UCSD-AML1 (cell line): Measurements from ENCODE around the gene SPACA7.

Source experiments
- DNase-seq: peaks from one replicate; lab custom pipeline; 2025; ENCODE audit not compliant: unreplicated experiment; lab: John Stamatoyannopoulos, UW

The SPACA7 gene

DNA sequence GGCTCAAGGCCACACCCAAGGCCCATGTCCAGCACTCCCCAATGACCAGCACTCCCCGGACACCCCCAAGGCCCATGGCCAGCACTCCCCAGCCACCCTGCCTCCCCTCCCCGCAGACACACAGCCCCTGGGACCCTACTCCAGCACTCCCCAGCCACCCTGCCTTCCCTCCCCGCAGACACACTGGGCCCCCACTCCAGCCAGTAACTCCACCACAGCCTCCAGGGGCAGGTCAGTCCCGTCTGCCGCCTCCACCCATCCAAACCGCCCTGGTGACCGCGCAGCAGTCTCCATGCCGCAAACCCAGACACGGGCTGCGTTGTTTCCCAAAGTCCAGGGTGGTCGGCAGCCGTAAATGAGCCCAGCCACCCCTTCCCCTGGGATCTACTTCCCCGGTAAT lies 70.7 kb downstream of the SPACA7 start:
- DNase-seq, result no peak

DNA sequence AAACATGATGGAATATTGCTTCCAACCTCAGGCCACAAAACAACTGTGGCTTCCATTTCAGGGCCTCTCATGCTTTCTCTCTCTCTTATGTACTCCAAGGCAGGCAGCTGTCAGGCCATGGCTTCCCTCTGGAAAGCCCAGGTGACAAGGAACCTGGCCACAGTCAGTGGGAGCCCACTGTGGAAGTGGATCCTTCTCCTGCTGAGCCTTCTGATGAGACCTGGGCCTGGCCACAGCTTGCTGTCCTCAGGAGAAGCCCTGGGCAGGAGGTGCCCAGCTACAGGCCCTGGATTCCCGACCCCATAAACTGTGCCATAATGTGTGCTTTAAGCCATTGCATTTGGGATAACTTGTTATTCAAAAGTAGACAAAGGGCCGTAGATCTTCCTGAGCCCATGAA lies 71.2 kb downstream of the SPACA7 start:
- no peak for DNase-seq

DNA sequence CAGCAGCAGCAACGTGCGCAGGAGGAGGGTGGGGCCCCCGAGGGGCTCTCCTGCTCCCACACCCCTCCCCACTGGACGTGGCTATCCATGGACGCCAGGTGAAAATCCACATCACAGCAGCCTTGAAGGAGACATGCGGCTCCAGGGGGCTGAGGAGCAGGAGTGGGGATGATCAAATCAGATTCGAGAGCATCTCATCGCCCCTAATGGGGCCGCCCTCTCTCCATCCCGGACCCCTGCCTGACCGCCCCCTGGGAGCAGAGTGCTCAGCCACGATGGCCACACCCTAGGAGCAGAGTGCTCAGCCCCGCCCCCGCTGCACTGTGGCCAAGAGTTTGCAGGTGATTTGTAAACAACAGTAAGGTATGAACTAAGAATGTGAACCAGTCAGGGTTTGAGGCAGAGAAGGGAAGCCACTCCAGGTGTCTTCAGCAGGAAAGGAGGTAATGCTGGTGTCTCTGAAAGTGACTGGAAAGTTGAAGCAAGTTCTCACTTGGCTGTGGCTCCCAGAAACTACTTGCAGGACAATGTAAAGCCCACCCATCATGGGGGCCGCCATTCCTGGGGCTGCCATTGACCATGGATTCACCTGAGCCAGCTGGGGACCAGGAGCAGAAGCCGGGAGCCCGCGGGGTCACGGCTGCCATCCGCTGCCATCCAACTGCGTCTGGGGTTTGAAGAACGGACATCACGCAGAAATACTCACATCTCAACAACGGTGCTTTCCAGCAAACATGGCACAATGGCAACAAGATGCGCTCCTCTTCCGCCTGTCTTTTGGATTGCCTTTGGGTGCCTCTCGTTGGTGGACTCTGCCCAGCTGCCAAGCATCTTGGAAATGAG lies 71.8 kb downstream of the SPACA7 start:
- DNase-seq, result no peak

DNA sequence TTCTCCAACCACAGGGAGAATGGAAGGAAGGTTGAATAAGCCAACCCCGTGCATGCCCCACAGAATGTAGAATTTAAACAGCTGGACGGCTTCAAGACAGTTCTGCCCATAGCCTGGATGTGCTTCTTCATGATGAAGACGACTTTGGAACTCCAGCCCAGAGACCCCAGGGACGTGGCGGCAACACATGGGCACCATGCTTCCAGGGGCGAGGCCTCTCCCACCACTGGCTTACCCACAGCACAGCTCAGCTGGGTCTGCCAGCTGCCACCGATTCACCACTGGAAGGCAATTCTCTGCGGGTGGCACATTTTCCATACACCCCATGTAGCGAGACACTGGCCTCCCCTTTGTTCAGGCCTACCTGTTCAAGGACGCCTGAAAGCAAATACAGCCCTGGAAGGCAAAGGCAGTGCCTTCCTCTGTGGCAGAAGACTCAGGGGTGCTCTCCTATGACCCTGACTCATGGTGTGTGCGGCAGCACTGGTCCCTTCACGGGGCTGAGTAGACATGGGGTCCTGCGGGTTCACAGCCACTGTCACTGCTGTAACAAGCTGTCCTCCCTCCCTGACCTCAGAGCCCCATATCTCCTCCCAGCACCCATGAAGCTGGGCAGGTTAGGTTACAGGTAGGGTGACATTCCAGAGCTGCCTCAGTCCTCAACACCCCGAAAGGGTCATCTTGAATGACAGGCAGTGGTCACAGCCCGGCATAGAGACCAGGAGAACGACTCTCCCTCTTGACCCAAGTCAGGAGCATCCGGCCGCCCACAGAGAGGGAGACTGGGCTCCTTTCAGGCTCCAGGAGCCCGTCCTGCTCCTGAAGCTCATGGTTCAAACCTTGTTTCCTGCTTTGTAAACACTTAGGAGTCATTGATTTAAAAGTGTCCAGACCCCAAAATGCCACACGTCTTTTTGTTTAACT lies 72.7 kb downstream of the SPACA7 start:
- no peak for DNase-seq

DNA sequence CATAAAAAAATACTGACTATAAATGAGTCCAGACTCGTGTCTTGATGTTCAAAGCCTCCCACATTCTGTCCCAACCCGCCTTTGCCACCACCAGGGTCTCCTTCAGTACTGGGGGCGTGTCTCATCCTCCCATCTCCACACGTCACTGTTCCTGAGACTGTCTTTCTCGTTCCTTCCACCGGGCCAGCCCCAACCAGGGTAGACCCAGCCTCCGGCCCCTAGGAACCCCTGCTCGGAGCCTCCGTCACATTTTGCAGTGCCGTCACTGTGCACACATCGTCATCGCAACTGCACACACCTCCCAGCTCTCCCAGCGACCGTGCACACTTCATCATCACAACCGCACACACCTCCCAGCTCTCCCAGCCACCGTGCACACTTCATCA lies 73.4 kb downstream of the SPACA7 start:
- no peak for DNase-seq

DNA sequence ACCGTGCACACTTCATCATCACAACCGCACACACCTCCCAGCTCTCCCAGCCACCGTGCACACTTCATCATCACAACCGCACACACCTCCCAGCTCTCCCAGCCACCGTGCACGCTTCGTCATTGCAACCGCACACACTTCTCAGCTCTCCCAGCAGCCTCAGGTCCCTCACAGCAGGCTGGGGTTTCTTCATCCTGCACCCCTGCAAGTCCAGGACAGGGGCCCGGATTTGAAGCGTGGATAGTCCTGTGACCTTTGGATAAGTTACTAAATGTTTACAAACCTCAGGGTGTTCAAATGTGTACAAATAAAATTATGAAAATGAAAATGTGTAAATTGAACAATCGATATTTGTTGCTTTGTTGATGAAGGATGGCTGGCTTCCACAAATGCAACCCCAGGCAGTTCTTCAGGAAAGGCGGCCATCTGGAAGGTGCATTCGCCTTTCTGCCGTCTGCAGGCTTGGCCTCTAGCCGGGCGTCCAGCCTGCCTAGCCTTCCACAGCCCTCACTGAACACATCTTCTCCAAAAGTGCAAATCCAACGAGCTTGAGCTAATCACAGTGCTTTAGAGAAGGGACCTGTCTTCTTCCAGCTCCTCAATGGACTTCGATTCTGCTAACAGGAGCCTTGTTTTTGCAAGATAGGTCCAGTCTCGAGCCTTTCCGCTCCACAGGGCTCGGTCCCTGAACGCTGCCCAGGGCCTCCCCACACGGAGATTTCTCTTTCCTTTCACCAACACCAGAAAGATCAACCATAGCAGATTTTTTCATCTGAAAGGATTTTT lies 74.2 kb downstream of the SPACA7 start:
- DNase-seq, result no peak

DNA sequence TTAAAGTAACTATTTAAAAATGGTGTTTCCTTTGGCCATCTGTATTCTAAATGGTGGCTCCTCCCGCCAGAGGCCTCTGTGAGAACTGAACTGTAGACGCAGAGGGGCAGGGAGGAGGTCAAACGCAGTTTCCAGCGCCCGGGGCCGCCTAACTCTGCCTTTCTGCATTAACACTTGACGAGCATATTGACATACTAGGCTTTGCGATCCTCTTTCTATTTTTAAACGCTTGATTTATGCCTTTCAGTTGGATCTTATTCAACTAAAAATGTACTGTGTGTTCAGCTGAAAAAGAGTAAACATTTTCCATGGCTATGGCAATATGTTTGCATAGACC lies 74.7 kb downstream of the SPACA7 start:
- DNase-seq, result no peak

DNA sequence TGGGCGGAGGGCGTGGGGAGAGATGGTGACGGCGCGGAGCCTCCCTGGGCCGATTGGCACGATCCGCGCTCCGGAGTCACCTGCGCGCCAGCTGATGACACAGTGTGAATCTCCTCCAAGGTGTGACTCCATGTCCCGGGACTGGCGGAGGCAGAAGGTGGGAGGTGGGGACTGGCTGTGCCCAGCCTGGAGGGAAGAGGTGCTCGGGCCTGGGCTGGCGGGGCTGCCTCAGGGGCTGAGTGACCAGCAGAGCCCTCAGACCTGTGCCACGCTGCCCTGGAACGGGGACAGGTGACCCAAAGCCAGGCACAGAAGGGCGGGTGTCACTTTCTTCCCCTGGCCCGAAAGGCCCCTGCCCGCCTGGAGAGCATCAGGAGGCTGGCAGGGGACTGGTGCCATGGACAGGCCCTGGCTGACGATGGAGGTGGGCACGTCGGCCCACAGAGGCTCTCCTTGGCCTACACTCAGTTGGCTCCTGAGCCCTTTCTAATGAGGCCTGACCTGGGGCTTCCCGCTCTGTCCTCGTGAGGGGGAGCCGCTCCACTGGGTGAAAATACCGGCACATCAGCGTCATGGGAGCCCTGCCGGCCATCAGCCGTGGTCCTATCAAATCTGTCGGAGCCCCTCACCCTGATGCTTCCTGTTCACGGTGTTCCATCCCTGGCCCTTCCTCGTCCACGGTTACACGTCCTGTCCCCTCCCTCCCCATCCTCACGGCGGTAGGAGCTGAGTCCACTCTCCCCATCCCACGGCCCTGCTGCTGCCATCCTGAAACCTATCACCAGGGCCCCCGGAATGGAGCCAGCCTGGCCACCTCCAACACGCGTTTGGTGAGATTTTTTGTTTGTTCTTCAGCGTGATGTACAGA lies 75.6 kb downstream of the SPACA7 start:
- DNase-seq, result no peak

DNA sequence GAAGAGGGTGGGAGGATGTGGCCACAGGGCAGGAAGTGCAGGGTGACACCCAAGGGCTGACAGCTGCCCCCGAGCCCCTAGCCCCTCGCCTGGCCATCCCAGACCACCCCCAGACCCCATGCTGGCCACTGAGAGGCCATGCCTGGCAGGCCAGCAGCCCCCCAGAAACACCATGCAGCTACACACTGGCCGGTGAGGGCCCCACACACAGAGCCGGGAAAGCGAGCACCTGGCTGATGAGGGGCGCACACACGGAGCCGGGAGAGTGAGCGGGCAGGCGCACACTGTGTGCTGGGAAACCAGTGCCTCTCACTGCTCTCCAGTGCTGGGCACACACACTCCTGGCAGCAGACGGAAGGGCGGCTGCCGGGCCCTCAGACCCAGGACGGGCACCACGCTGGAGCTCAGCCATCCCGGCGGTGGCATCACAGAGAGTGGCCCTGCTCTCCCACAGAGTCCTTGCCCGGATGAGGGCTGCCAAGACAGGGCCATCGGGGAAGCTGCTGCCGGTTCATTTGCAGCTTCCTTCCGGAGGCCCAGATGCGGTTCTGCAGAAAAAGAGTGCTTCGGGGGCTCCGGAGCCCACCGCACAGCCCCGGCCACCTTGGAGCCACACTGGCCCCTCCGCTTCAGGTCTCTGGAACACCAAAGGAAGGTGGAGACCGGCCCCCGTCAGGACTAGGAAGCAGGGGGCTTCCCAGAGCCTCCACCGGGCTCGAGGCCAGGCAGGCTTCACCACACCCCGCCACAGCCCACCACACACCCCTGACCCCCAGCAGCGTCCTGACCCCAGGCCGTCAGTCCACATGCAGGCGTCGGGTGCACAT lies 76.4 kb downstream of the SPACA7 start:
- no peak for DNase-seq

DNA sequence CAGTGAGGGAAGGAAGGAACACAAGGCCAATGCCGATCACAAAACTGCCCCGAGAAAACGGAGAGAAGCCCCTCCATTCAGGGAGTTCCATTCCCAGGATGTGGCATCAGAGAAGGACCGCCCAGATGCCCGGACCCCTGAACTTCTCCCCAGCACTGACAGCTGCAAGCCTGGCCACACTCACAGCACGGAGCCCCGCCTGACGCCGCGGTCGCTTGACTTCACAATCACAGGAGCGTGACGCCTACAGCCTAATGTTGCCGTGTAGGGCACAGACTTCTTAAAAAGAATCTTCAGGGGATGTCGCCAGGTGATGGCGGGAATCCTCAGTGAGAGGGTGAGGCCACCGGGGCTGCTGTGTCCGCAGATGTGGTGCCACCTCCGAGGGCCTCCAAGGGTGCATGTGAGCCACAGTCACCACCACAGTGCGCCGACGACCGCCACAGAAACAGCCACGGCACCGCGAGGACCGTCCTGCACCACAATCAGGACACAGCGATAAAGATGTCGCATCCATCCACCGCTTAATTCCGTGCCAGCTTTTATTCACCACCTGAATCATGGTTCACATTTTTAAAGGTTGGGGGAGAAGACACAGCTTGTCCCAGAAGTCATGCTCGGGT lies 77.2 kb downstream of the SPACA7 start:
- DNase-seq, result no peak

DNA sequence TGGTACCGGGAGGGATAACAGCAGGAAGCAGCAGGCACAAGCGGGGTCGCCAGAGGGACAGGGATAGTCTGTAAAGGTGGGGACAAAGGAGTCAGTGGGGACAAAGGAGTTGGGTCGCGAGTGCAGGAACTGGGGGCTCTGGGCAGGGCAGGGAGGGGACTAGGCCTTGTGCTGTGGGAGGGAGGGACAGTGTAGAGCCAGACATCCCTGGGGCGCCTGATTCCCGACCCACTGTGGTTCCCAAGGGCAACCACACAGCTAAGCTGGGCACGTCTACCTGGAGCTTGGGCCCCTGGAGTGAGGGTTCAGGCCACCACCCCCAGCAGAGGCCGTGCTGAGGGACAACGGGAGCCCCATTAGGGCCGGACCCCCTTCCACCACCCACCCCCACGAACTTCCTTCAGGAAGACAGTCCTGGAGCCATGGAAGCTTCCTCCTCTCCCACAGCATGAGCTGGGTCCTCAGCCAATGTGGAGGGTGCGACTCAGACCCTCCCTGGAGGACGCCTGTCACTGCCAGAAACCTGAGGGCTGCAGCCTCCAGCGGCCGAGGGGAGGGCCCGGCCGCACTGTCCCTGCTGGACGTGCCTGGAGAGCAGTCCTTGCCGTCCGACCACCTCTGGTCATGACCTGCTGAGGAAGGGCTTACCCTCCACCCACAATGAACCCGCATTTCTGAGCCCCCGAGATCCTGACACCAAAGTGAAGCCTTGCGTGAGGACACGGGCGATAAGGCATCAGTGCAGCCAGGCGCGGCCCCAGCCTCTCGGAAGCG lies 77.9 kb downstream of the SPACA7 start:
- DNase-seq, result no peak

DNA sequence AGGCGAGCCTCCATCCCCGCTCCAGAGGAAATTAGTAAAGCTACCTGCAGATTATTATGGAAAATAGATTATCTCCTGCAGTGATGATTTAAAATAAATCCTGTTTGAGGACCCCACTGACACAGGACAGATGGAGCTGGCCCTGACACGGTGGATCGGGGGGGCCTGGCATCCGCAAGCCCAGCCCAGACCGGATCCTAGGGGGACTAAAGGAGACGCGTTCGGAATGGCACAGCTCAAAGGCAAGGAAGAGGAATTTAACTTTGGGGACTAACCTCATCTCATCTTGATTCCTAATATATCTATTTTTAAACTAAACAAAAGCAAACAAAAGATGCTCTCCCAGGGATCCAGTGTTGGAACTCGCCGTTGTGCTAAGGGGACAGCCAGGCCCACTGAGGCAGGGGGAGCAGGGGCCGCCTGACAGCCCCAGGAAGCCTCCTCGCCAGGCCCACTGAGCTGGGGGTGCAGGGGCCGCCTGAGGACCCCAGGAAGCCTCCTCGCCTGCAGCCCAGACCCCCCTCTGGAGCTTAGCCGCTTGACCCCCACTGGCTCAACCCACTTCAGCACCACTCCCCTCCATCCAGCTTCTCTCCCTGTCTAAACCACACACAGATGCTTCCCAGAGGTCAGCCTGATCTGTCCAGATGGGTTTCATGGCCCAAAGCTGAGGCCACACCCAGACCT lies 78.6 kb downstream of the SPACA7 start:
- DNase-seq, result no peak

DNA sequence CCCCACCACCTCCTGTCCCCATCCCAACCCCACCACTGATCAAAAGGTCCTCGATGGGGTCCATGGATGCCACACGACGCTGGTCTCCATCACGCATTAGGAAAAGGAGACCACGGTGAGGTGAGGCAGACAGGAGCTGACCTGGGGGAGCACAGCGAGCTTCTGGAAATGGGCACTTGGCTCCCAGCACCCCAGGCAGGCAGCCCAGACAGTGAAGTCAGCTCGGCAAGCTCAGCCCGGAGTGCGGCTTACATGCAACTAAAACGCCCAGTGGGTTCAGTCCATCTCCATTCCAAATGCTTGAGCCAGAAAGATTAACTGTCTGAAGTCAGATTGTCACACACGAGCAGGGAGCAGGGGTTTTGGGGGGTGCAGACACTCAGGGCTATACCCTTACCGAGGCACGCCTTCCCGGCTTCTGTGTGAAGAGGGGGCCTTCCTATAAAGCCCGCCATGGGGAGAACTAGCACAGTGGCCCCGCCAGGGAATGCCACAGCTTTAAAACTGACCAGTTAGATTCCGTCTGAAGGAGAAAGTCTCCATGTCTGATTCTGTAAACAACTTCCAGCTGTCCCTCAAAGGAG lies 79.4 kb downstream of the SPACA7 start:
- DNase-seq, result no peak

DNA sequence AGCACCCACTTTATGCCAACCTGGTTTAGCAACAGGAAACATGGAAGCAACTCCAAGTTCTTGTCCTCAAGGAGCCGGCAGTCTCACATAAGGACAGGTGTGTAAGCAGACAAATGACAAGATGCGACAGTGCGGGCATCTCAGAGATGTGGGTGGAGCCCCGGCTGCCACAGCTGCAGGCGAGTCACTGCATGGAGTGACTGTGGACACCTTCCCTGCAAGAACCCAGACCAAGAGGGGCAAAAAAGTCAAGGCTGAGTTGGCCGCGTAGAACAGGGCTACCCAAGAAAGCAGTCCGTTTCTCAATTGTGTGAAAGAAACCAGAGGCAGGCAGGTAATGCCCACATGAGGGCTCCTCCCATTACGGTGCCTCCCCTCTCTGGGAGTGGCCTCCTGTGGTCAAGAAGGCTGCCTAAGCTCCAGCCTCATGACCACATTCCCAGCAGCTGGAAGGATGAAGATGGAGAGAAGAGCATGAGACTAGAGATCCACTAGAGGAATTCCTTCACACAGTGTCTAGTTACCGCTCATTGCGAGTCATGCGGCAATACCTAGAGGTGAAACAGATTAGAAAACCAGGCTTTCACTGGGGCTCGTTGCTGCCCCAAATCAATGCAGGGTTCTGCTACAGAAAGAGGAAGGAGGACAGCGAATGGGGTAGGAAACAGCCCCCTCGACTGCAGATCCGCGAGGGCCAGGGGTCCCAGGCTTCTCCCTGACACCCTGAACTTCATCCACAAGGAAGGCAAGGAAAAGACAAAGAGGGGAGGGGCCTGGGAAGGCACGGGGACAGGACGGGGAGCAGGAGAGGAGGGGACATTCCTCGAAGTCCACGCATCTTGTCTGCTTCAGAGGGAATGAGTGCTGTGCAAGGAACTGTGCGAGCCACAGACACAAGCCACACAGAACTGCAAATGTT lies 80.2 kb downstream of the SPACA7 start:
- no peak for DNase-seq

DNA sequence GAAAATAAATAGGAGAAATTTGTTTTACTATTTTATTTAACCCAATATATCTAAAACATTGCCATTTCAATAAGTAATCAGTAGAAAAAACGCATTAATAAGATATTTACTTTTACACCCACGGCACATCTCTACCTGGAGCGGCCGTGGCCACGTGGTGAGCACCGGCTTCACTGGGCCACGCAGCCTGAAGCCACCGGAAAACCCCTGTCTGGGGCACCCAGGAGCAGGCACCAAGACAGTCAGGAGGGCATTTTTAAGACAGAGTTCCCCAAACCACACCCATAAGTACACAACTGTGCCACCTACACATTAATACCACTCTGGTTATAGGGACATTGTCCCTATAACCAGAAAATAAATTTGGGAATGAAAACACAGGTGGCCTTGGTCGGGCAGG lies 80.9 kb downstream of the SPACA7 start:
- DNase-seq, result no peak

DNA sequence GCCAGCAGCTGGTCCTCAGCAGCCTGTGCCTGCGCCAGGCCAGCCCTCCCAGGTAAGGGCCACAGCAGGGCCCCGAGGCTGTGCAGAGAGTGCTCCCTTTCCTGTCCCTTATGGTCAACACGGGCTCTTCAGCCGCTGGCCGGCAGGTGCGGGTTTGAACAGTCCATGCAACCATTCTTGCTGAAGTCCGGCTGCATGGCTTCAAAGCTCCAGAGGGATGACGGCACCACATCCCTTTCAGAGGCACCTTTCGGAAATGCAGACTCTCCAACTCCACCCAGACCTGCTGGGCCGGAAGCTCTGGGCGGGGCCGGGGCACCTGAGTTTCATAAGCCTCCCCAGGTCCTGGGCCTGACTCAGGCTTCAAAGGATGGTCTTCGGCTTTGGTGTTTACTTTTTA lies 81.3 kb downstream of the SPACA7 start:
- DNase-seq, result no peak

DNA sequence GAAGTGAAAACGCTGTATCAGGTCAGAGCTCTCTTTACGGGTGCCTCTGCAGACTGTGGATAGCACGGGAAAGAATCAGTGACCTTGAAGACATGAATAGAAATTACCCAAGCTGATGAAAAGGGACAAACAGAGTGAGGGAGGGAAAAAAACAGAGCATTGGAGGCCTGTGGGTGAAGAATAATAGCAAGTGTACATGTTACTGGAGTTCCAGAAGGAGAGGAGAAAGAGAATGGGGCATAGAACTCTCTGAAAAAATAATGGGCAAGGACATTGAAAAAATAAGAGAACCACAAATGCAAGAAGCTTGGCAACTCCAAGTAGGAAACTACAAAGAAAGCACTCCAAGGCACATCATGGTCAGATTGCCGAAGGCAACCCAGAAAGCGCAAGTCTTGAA lies 86.3 kb downstream of the SPACA7 start:
- DNase-seq, result no peak
